Neural progenitor cell (in vitro differentiated cells): ENCODE data around the gene URB1. TPM values are rescaled to one million over a fixed set of nuclear protein-coding genes. Genes with fewer than 3 reads are reported as not detected.

ENCODE experiments used
- DNase-seq: peaks from one replicate; pipeline ENCODE4 v3.0.0-alpha.2; 2016; ENCODE audit warnings: low spot score
- H2AFZ ChIP-seq: fragments of 200-600 bp; sonication (generic); replicated peaks from 2 replicates; pipeline ENCODE4 v1.6.1; 2016; ENCODE audit warnings: antibody characterized with exemption
- H3F3A ChIP-seq: fragments of 200-600 bp; sonication (generic); 2 replicates; pipeline ENCODE4 v1.6.1; 2016; ENCODE audit warnings: antibody characterized with exemption, low read depth
- H3K27ac ChIP-seq: fragments of 200-600 bp; sonication (generic); 2 replicates; pipeline ENCODE4 v1.5.1; 2016; ENCODE audit warnings: mild to moderate bottlenecking
- H3K27me3 ChIP-seq: fragments of 200-600 bp; sonication (generic); 2 replicates; pipeline ENCODE4 v1.6.1; 2016; ENCODE audit warnings: mild to moderate bottlenecking, moderate library complexity
- H3K36me3 ChIP-seq: fragments of 200-600 bp; sonication (generic); 2 replicates; pipeline ENCODE4 v1.5.1; 2016
- H3K4me1 ChIP-seq: fragments of 200-600 bp; sonication (generic); 2 replicates; pipeline ENCODE4 v1.6.1; 2016; ENCODE audit warnings: mixed run types
- H3K4me2 ChIP-seq: fragments of 200-600 bp; sonication (generic); 2 replicates; pipeline ENCODE4 v1.6.1; 2016
- H3K4me3 ChIP-seq: fragments of 200-600 bp; sonication (generic); 2 replicates; pipeline ENCODE4 v1.5.1; 2016
- H3K79me2 ChIP-seq: fragments of 200-600 bp; sonication (generic); 2 replicates; pipeline ENCODE4 v1.6.1; 2016; ENCODE audit warnings: low read depth
- H3K9ac ChIP-seq: fragments of 200-600 bp; sonication (generic); 2 replicates; pipeline ENCODE4 v1.6.1; 2016
- H3K9me3 ChIP-seq: fragments of 200-600 bp; sonication (generic); 2 replicates; pipeline ENCODE4 v1.5.1; 2016; ENCODE audit warnings: low read depth
- H4K20me1 ChIP-seq: fragments of 200-600 bp; sonication (generic); 2 replicates; pipeline ENCODE4 v1.6.1; 2016; ENCODE audit warnings: low read depth
- H3K27ac Mint-ChIP-seq: 3 replicates; pipeline ENCODE4 v1.8.0; 2021; ENCODE audit warnings: mixed read lengths
- H3K27me3 Mint-ChIP-seq: 2 replicates; pipeline ENCODE4 v1.8.0; 2022; ENCODE audit warnings: low read depth, mild to moderate bottlenecking, inconsistent platforms, moderate library complexity, mixed read lengths; ENCODE audit not compliant: insufficient read depth
- H3K36me3 Mint-ChIP-seq: 3 replicates; pipeline ENCODE4 v1.8.0; 2021; ENCODE audit warnings: mixed read lengths
- H3K4me1 Mint-ChIP-seq: 3 replicates; pipeline ENCODE4 v1.8.0; 2021; ENCODE audit warnings: mixed read lengths
- H3K4me3 Mint-ChIP-seq: 3 replicates; pipeline ENCODE4 v1.8.0; 2021; ENCODE audit warnings: mild to moderate bottlenecking, moderate library complexity, mixed read lengths
- H3K9me3 Mint-ChIP-seq: 3 replicates; pipeline ENCODE4 v1.8.0; 2020; ENCODE audit warnings: mixed read lengths
- CTCF ChIP-seq: fragments of 200-600 bp; sonication (generic); IDR thresholded peaks from 2 replicates; pipeline ENCODE4 v1.5.1; 2017; ENCODE audit warnings: antibody characterized with exemption, mild to moderate bottlenecking
- EZH2 ChIP-seq: fragments of 200-600 bp; sonication (generic); IDR thresholded peaks from 2 replicates; pipeline ENCODE4 v1.6.1; 2017; ENCODE audit warnings: antibody characterized with exemption, mild to moderate bottlenecking, moderate library complexity
- EZH2phosphoT487 ChIP-seq: fragments of 200-600 bp; sonication (generic); IDR thresholded peaks from 2 replicates; pipeline ENCODE4 v1.6.1; 2017; ENCODE audit warnings: antibody characterized with exemption
- total RNA-seq: library from RNA; depleted of rRNA; stranded (reverse); fragments of >200 nt; gene quantifications from 2 replicates; pipeline ENCODE4 v1.2.3, GENCODE V29; 2015; ENCODE audit warnings: low replicate concordance

Gene URB1
- total RNA-seq, 1 donor from 2014 or later = 7.7 TPM

- H3K9me3 ChIP-seq = peaks cover 5% of the 10 kb centered on the region
- no peak for DNase-seq
- H3K4me2 ChIP-seq = no peak overlapping the region
- no peaks in the 10 kb centered on the region for H3K79me2 ChIP-seq
- peaks cover 18% of the 10 kb centered on the region for H3K36me3 ChIP-seq
- H3K27ac ChIP-seq = no peak overlapping the region
- H2AFZ ChIP-seq = no peak overlapping the region
- H3K4me3 ChIP-seq = no peak overlapping the region
- Mint-ChIP-seq H3K4me1 (peaks cover 48% of the 10 kb centered on the region), H3K27ac (no peak overlapping the region), H3K9me3 (peaks cover 33% of the 10 kb centered on the region), H3K27me3 (peaks cover 8% of the 10 kb centered on the region), H3K4me3 (no peak overlapping the region), H3K36me3 (peaks cover 61% of the 10 kb centered on the region)
- peaks cover 32% of the 10 kb centered on the region for H3K4me1 ChIP-seq
- no peak overlapping the region for H3K9ac ChIP-seq
- peaks cover 41% of the 10 kb centered on the region for H3F3A ChIP-seq
- TF ChIP-seq EZH2 (no peak), EZH2phosphoT487 (no peak), CTCF (no peak)
- H4K20me1 ChIP-seq = peaks cover 33% of the 10 kb centered on the region
- no peaks in the 10 kb centered on the region for H3K27me3 ChIP-seq
Measured at GRCh38 chr21:32329331-32329730, 63.5 kb downstream of the URB1 start.

GRCh38 chr21:32328595-32328994, 64.2 kb downstream of the URB1 start:
- no peaks in the 10 kb centered on the region for H3K27me3 ChIP-seq
- TF ChIP-seq CTCF (no peak), EZH2phosphoT487 (no peak), EZH2 (no peak)
- Mint-ChIP-seq H3K36me3 (peaks cover 63% of the 10 kb centered on the region), H3K4me3 (no peak overlapping the region), H3K9me3 (peaks cover 31% of the 10 kb centered on the region), H3K27ac (no peak overlapping the region), H3K27me3 (peaks cover 12% of the 10 kb centered on the region), H3K4me1 (peaks cover 53% of the 10 kb centered on the region)
- H3K27ac ChIP-seq = no peak overlapping the region
- no peaks in the 10 kb centered on the region for H3K79me2 ChIP-seq
- peaks cover 33% of the 10 kb centered on the region for H4K20me1 ChIP-seq
- peaks cover 41% of the 10 kb centered on the region for H3F3A ChIP-seq
- peaks cover 5% of the 10 kb centered on the region for H3K9me3 ChIP-seq
- no peak overlapping the region for H3K9ac ChIP-seq
- DNase-seq = no peak
- H3K4me2 ChIP-seq = no peak overlapping the region
- no peak overlapping the region for H3K4me3 ChIP-seq
- peaks cover 15% of the 10 kb centered on the region for H3K36me3 ChIP-seq
- H3K4me1 ChIP-seq = peaks cover 32% of the 10 kb centered on the region
- H2AFZ ChIP-seq = no peak overlapping the region

- Mint-ChIP-seq H3K9me3 (peaks cover 18% of the 10 kb centered on the region), H3K27me3 (peaks cover 10% of the 10 kb centered on the region), H3K27ac (no peak overlapping the region), H3K4me1 (peaks cover 35% of the 10 kb centered on the region), H3K4me3 (no peak overlapping the region), H3K36me3 (peaks cover 62% of the 10 kb centered on the region)
- Histone ChIP-seq H3K9ac (no peak overlapping the region), H3K36me3 (peaks cover 3% of the 10 kb centered on the region), H3K9me3 (no peaks in the 10 kb centered on the region), H3F3A (peaks cover 15% of the 10 kb centered on the region), H2AFZ (no peak overlapping the region), H3K27me3 (no peaks in the 10 kb centered on the region), H4K20me1 (peaks cover 19% of the 10 kb centered on the region), H3K4me1 (peaks cover 16% of the 10 kb centered on the region), H3K4me2 (no peak overlapping the region), H3K4me3 (no peak overlapping the region), H3K79me2 (no peaks in the 10 kb centered on the region), H3K27ac (no peak overlapping the region)
- DNase-seq = no peak
- TF ChIP-seq CTCF = no peak
Measured at GRCh38 chr21:32325706-32326105, 67.1 kb downstream of the URB1 start.

- H3K9me3 ChIP-seq = no peaks in the 10 kb centered on the region
- no peak overlapping the region for H3K27ac Mint-ChIP-seq
- H3K27me3 Mint-ChIP-seq = peaks cover 6% of the 10 kb centered on the region
- no peak overlapping the region for H3K9ac ChIP-seq
- H3K4me2 ChIP-seq = no peak overlapping the region
- peaks cover 4% of the 10 kb centered on the region for H3K4me1 ChIP-seq
- H3K27ac ChIP-seq = no peak overlapping the region
- TF ChIP-seq CTCF = no peak
- peaks cover 67% of the 10 kb centered on the region for H3K36me3 Mint-ChIP-seq
- no peak for DNase-seq
- H3F3A ChIP-seq = no peaks in the 10 kb centered on the region
- peaks cover 16% of the 10 kb centered on the region for H3K9me3 Mint-ChIP-seq
- H3K4me1 Mint-ChIP-seq = peaks cover 28% of the 10 kb centered on the region
- peaks cover 3% of the 10 kb centered on the region for H3K36me3 ChIP-seq
- H4K20me1 ChIP-seq = peaks cover 9% of the 10 kb centered on the region
- no peaks in the 10 kb centered on the region for H3K79me2 ChIP-seq
- H3K27me3 ChIP-seq = no peaks in the 10 kb centered on the region
- no peak overlapping the region for H3K4me3 ChIP-seq
- H3K4me3 Mint-ChIP-seq = no peak overlapping the region
- no peak overlapping the region for H2AFZ ChIP-seq
Measured at GRCh38 chr21:32322676-32323075, 70.1 kb downstream of the URB1 start.
